ENCODE data around the gene ARID5B. TPM values are rescaled to one million over a fixed set of nuclear protein-coding genes. Genes with fewer than 3 reads are reported as not detected.

Gene ARID5B
- total RNA-seq, 1 donor from 2014 or later: 51.4 TPM

- Mint-ChIP-seq H3K9me3 (no peaks in the 10 kb centered on the region), H3K4me1 (peaks cover 40% of the 10 kb centered on the region), H3K4me3 (no peak overlapping the region), H3K27ac (no peak overlapping the region), H3K27me3 (ENCODE audit: low read depth) (no peaks in the 10 kb centered on the region), H3K36me3 (no peaks in the 10 kb centered on the region)
- TF ChIP-seq CTCF (IDR thresholded peaks at IDR 0.05; ENCODE audit: unreplicated experiment): no peak
- DNase-seq (ENCODE audit: low spot score in 2 of 2, unreplicated experiment in 2 of 2): no peak
These were observed 211.5 kb downstream of the ARID5B start for GRCh38 chr10:62112963-62113362.

GRCh38 chr10:62113680-62114079 is 212.2 kb downstream of the ARID5B start:
- no peaks in the 10 kb centered on the region for H3K9me3 Mint-ChIP-seq
- no peaks in the 10 kb centered on the region for H3K27me3 Mint-ChIP-seq (ENCODE audit: low read depth)
- no peak overlapping the region for H3K4me3 Mint-ChIP-seq
- no peaks in the 10 kb centered on the region for H3K36me3 Mint-ChIP-seq
- DNase-seq (ENCODE audit: low spot score in 2 of 2, unreplicated experiment in 2 of 2): no peak
- no peak for TF ChIP-seq CTCF (IDR thresholded peaks at IDR 0.05; ENCODE audit: unreplicated experiment)
- no peak overlapping the region for H3K27ac Mint-ChIP-seq
- H3K4me1 Mint-ChIP-seq: peaks cover 37% of the 10 kb centered on the region

- no peaks in the 10 kb centered on the region for H3K36me3 Mint-ChIP-seq
- H3K9me3 Mint-ChIP-seq: peaks cover 5% of the 10 kb centered on the region
- H3K4me3 Mint-ChIP-seq: no peak overlapping the region
- no peak for TF ChIP-seq CTCF (IDR thresholded peaks at IDR 0.05; ENCODE audit: unreplicated experiment)
- H3K4me1 Mint-ChIP-seq: peaks cover 21% of the 10 kb centered on the region
- H3K27me3 Mint-ChIP-seq (ENCODE audit: low read depth): no peaks in the 10 kb centered on the region
- DNase-seq (ENCODE audit: low spot score in 2 of 2, unreplicated experiment in 2 of 2): no peak
- no peak overlapping the region for H3K27ac Mint-ChIP-seq
These were observed 213.8 kb downstream of the ARID5B start for GRCh38 chr10:62115321-62115720.

GRCh38 chr10:62115842-62116241 is 214.3 kb downstream of the ARID5B start:
- Mint-ChIP-seq H3K4me1 (peaks cover 17% of the 10 kb centered on the region), H3K4me3 (no peak overlapping the region), H3K27ac (no peak overlapping the region), H3K9me3 (peaks cover 5% of the 10 kb centered on the region), H3K27me3 (ENCODE audit: low read depth) (no peaks in the 10 kb centered on the region), H3K36me3 (no peaks in the 10 kb centered on the region)
- no peak for DNase-seq (ENCODE audit: low spot score in 2 of 2, unreplicated experiment in 2 of 2)
- no peak for TF ChIP-seq CTCF (IDR thresholded peaks at IDR 0.05; ENCODE audit: unreplicated experiment)

- no peaks in the 10 kb centered on the region for H3K27me3 Mint-ChIP-seq (ENCODE audit: low read depth)
- H3K36me3 Mint-ChIP-seq: no peaks in the 10 kb centered on the region
- peaks cover 9% of the 10 kb centered on the region for H3K4me1 Mint-ChIP-seq
- no peak overlapping the region for H3K4me3 Mint-ChIP-seq
- no peak for TF ChIP-seq CTCF (IDR thresholded peaks at IDR 0.05; ENCODE audit: unreplicated experiment)
- peaks cover 12% of the 10 kb centered on the region for H3K9me3 Mint-ChIP-seq
- no peak overlapping the region for H3K27ac Mint-ChIP-seq
- DNase-seq (ENCODE audit: low spot score in 2 of 2, unreplicated experiment in 2 of 2): no peak
These were observed 215.4 kb downstream of the ARID5B start for GRCh38 chr10:62116896-62117295.

GRCh38 chr10:62121187-62121530 is 219.7 kb downstream of the ARID5B start:
- H3K27me3 Mint-ChIP-seq (ENCODE audit: low read depth): no peaks in the 10 kb centered on the region
- TF ChIP-seq CTCF (IDR thresholded peaks at IDR 0.05; ENCODE audit: unreplicated experiment): no peak
- no peaks in the 10 kb centered on the region for H3K4me1 Mint-ChIP-seq
- H3K9me3 Mint-ChIP-seq: peaks cover 36% of the 10 kb centered on the region
- peaks cover 13% of the 10 kb centered on the region for H3K36me3 Mint-ChIP-seq
- no peak overlapping the region for H3K4me3 Mint-ChIP-seq
- H3K27ac Mint-ChIP-seq: no peak overlapping the region
- DNase-seq (ENCODE audit: low spot score in 2 of 2, unreplicated experiment in 2 of 2): no peak
